H1 (cell line): ENCODE data around the gene CTDSP1. TPM values are rescaled to one million over a fixed set of nuclear protein-coding genes. Genes with fewer than 3 reads are reported as not detected.

Experiments used
- CTCF ChIA-PET: fragments of 300-600 bp; sonication (Branson Sonifier 250); formaldehyde crosslinking; loops from one replicate; lab custom pipeline; 2021; ENCODE audit not compliant: partially characterized antibody; lab: Charles Lee
- POLR2A ChIA-PET: fragments of 300-600 bp; sonication (Branson Sonifier 250); formaldehyde crosslinking; loops from one replicate; lab custom pipeline; 2021; ENCODE audit warnings: inconsistent platforms; ENCODE audit not compliant: partially characterized antibody; lab: Charles Lee
- DNase-seq, 2 experiments: peaks; one replicate each; pipeline versions ENCODE4 v3.0.0 to v3.0.0-alpha.2; 2010 to 2022; ENCODE audit warnings: low spot score in 2 of 2, low read depth in 1 of 2, mixed read lengths in 1 of 2
- FAIRE-seq: peaks from 2 replicates; lab custom pipeline; 2011; peaks lifted over from hg19 to GRCh38; lab: Jason Lieb, UNC
- H2AFZ ChIP-seq: 2 replicates; pipeline ENCODE4 v1.8.1; 2012; ENCODE audit warnings: low read length, inconsistent platforms
- H2AK5ac ChIP-seq: 2 replicates; pipeline ENCODE4 v1.6.1; 2013; ENCODE audit warnings: low read depth, low read length
- H2BK120ac ChIP-seq: replicated peaks from 2 replicates; pipeline ENCODE3; 2013; ENCODE audit warnings: low read depth, low read length, inconsistent platforms
- H2BK12ac ChIP-seq: 2 replicates; pipeline ENCODE4 v1.6.1; 2013; ENCODE audit warnings: low read depth, low read length
- H2BK15ac ChIP-seq: 2 replicates; pipeline ENCODE4 v1.6.1; 2013; ENCODE audit warnings: low read length
- H2BK20ac ChIP-seq: 2 replicates; pipeline ENCODE4 v1.6.1; 2013; ENCODE audit warnings: low read length
- H2BK5ac ChIP-seq: 2 replicates; pipeline ENCODE4 v1.6.1; 2013; ENCODE audit warnings: low read depth, low read length
- H3K14ac ChIP-seq: 2 replicates; pipeline ENCODE4 v1.6.1; 2013; ENCODE audit warnings: inconsistent platforms; ENCODE audit not compliant: insufficient read length
- H3K18ac ChIP-seq: 2 replicates; pipeline ENCODE4 v1.6.1; 2013; ENCODE audit warnings: low read length; ENCODE audit errors: extremely low read depth
- H3K23ac ChIP-seq: 2 replicates; pipeline ENCODE4 v1.6.1; 2013; ENCODE audit warnings: inconsistent platforms; ENCODE audit not compliant: insufficient read length
- H3K23me2 ChIP-seq: 2 replicates; pipeline ENCODE4 v1.6.1; 2013; ENCODE audit warnings: low read depth, low read length
- H3K27ac ChIP-seq: 2 replicates; pipeline ENCODE4 v1.6.1; 2011; ENCODE audit warnings: low read depth, low read length, inconsistent platforms
- H3K27me3 ChIP-seq, 4 experiments: replicated peaks in 1 of 4; 1 replicate in 1 of 4; 2 replicates in 3 of 4; pipeline versions ENCODE4 v1.6.1 to v1.8.1; 2011 to 2013; ENCODE audit warnings: low read length in 3 of 4, mild to moderate bottlenecking in 3 of 4, inconsistent platforms in 2 of 4, mixed read lengths in 2 of 4, moderate library complexity in 1 of 4; ENCODE audit not compliant: control insufficient read depth in 3 of 4, insufficient read depth in 3 of 4; ENCODE audit errors: extremely low read depth in 1 of 4
- H3K36me3 ChIP-seq, 4 experiments: 2 replicates each; pipeline versions ENCODE4 v1.6.1 to v1.8.1; 2011 to 2013; ENCODE audit warnings: mild to moderate bottlenecking in 4 of 4, low read length in 3 of 4, moderate library complexity in 2 of 4, control low read depth in 1 of 4, inconsistent platforms in 1 of 4; ENCODE audit not compliant: insufficient read depth in 4 of 4, control insufficient read depth in 2 of 4
- H3K4ac ChIP-seq: replicated peaks from 2 replicates; pipeline ENCODE3; 2013; ENCODE audit warnings: low read length, low read depth, mixed read lengths, inconsistent platforms; ENCODE audit not compliant: insufficient read length
- H3K4me1 ChIP-seq, 4 experiments: replicated peaks in 1 of 4; 1 replicate in 1 of 4; 2 replicates in 3 of 4; pipeline versions ENCODE4 v1.6.1 to v1.8.1; 2011 to 2013; ENCODE audit warnings: low read length in 3 of 4, inconsistent platforms in 2 of 4, mixed read lengths in 1 of 4; ENCODE audit not compliant: insufficient read depth in 4 of 4, control insufficient read depth in 3 of 4
- H3K4me2 ChIP-seq, 2 experiments: 2 replicates each; pipeline versions ENCODE4 v1.6.1 to v1.8.1; 2011 to 2013; ENCODE audit warnings: low read depth in 2 of 2, low read length in 2 of 2, control low read depth in 1 of 2, inconsistent platforms in 1 of 2, mild to moderate bottlenecking in 1 of 2; ENCODE audit not compliant: insufficient read depth in 1 of 2
- H3K4me3 ChIP-seq, 4 experiments: fragments of 200-600, 300-600 bp in 1 of 4; sonication (generic), shearing (Covaris generic), sonication (Bioruptor Twin) in 1 of 4; 2 replicates each; pipeline versions ENCODE4 v1.5.1 to v1.8.1; 2011 to 2016; ENCODE audit warnings: low read length in 4 of 4, low read depth in 3 of 4, control low read depth in 2 of 4, inconsistent platforms in 2 of 4, mild to moderate bottlenecking in 2 of 4, mixed read lengths in 1 of 4, moderate library complexity in 1 of 4; ENCODE audit not compliant: insufficient read depth in 2 of 4; ENCODE audit errors: extremely low read depth in 1 of 4
- H3K56ac ChIP-seq: replicated peaks from 2 replicates; pipeline ENCODE3; 2013; ENCODE audit warnings: low read depth, mild to moderate bottlenecking, mixed read lengths, low read length, inconsistent platforms; ENCODE audit not compliant: insufficient read length
- H3K79me1 ChIP-seq: 2 replicates; pipeline ENCODE4 v1.6.1; 2013; ENCODE audit warnings: low read depth, low read length, control low read depth
- H3K79me2 ChIP-seq, 2 experiments: 2 replicates each; pipeline versions ENCODE4 v1.6.1 to v1.8.1; 2012 to 2013; ENCODE audit warnings: low read length in 2 of 2, mild to moderate bottlenecking in 2 of 2, inconsistent platforms in 1 of 2; ENCODE audit not compliant: insufficient read depth in 2 of 2, control insufficient read depth in 1 of 2
- H3K9ac ChIP-seq, 4 experiments: replicated peaks in 1 of 4; 1 replicate in 1 of 4; 2 replicates in 3 of 4; pipeline versions ENCODE4 v1.6.1 to v1.8.1; 2011 to 2013; ENCODE audit warnings: low read depth in 3 of 4, low read length in 3 of 4, control low read depth in 2 of 4, mild to moderate bottlenecking in 2 of 4, moderate library complexity in 2 of 4, inconsistent platforms in 1 of 4; ENCODE audit errors: extremely low read depth in 1 of 4
- H3K9me3 ChIP-seq, 2 experiments: 2 replicates each; pipeline versions ENCODE4 v1.6.1 to v1.8.1; 2012 to 2013; ENCODE audit warnings: mild to moderate bottlenecking in 2 of 2, moderate library complexity in 2 of 2, control low read depth in 1 of 2, inconsistent platforms in 1 of 2, low read depth in 1 of 2, low read length in 1 of 2, mixed read lengths in 1 of 2; ENCODE audit not compliant: insufficient read depth in 2 of 2
- H4K20me1 ChIP-seq, 2 experiments: replicated peaks in 1 of 2; 2 replicates each; pipeline versions ENCODE3 to v1.8.1; 2011 to 2013; ENCODE audit warnings: inconsistent platforms in 2 of 2, low read length in 2 of 2, mild to moderate bottlenecking in 1 of 2; ENCODE audit not compliant: insufficient read depth in 2 of 2, control insufficient read depth in 1 of 2
- H4K5ac ChIP-seq: 2 replicates; pipeline ENCODE4 v1.6.1; 2013; ENCODE audit warnings: low read length, low read depth, mixed read lengths, inconsistent platforms; ENCODE audit not compliant: insufficient read length
- H4K8ac ChIP-seq: 2 replicates; pipeline ENCODE4 v1.8.0; 2013; ENCODE audit warnings: mild to moderate bottlenecking, moderate library complexity, low read length, inconsistent platforms; ENCODE audit not compliant: insufficient read depth; ENCODE audit errors: extremely low read depth
- H4K91ac ChIP-seq: replicated peaks from 2 replicates; pipeline ENCODE3; 2013; ENCODE audit warnings: low read length, mixed read lengths, inconsistent platforms; ENCODE audit not compliant: insufficient read length
- CHD2 ChIP-seq: IDR thresholded peaks from 2 replicates; pipeline ENCODE4 v1.6.1; 2012; ENCODE audit warnings: low read length, improper control_type of control experiment
- EZH2 ChIP-seq: fragments of 200-600 bp; sonication (generic); IDR thresholded peaks from 2 replicates; pipeline ENCODE4 v1.7.1; 2012; ENCODE audit warnings: low read depth, mild to moderate bottlenecking, moderate library complexity, low read length, inconsistent platforms; ENCODE audit not compliant: severe bottlenecking
- FOSL1 ChIP-seq: IDR thresholded peaks from 2 replicates; pipeline ENCODE4 v1.6.1; 2011; ENCODE audit warnings: mild to moderate bottlenecking, low read depth, low read length, moderate library complexity; ENCODE audit not compliant: insufficient read depth
- MAFK ChIP-seq: IDR thresholded peaks from 2 replicates; pipeline ENCODE4 v1.6.1; 2012; ENCODE audit warnings: low read depth, mild to moderate bottlenecking, improper control_type of control experiment, low read length
- NRF1 ChIP-seq: IDR thresholded peaks from 2 replicates; pipeline ENCODE4 v1.6.1; 2011; ENCODE audit warnings: mild to moderate bottlenecking, low read depth, low read length, improper control_type of control experiment
- RAD21 ChIP-seq, 2 experiments: IDR thresholded peaks in 1 of 2; conservative IDR thresholded peaks in 1 of 2; 2 replicates each; pipeline ENCODE4 v1.6.1; 2011; ENCODE audit warnings: low read depth in 2 of 2, low read length in 2 of 2, improper control_type of control experiment in 1 of 2, inconsistent platforms in 1 of 2, mild to moderate bottlenecking in 1 of 2, moderate library complexity in 1 of 2
- RBBP5 ChIP-seq: IDR thresholded peaks from 2 replicates; pipeline ENCODE4 v1.7.1; 2012; ENCODE audit warnings: low read depth, mild to moderate bottlenecking, inconsistent platforms, low read length, moderate library complexity, borderline replicate concordance
- SIN3A ChIP-seq, 2 experiments: IDR thresholded peaks in 1 of 2; conservative IDR thresholded peaks in 1 of 2; 2 replicates each; pipeline ENCODE4 v1.6.1; 2011 to 2012; ENCODE audit warnings: low read length in 2 of 2, improper control_type of control experiment in 1 of 2, low read depth in 1 of 2, mild to moderate bottlenecking in 1 of 2
- SIRT6 ChIP-seq: IDR thresholded peaks from one replicate; pipeline ENCODE4 v1.7.1; 2012; ENCODE audit warnings: low read length, inconsistent platforms
- TAF1 ChIP-seq: IDR thresholded peaks from 2 replicates; pipeline ENCODE4 v1.6.1; 2011; ENCODE audit warnings: mild to moderate bottlenecking, low read depth, low read length
- WGBS, 2 experiments: shearing (Covaris generic) in 1 of 2; methylation state at CpG; one replicate each; pipeline versions ENCODE4 v1.1.6 to v1.1.7; 2013 to 2015; ENCODE audit warnings: low lambda C conversion rate in 2 of 2, mixed read lengths in 2 of 2, inconsistent platforms in 1 of 2, low coverage in 1 of 2, missing lambda C conversion rate in 1 of 2; ENCODE audit not compliant: insufficient replicate concordance in 2 of 2, insufficient coverage in 1 of 2, insufficient read length in 1 of 2; ENCODE audit errors: extremely low coverage in 1 of 2, missing lambda C conversion rate in 1 of 2; 5-methylcytosine and 5-hydroxymethylcytosine counted together
- polyA plus RNA-seq, 7 experiments: library from polyadenylated mRNA; depleted of rRNA in 3 of 7; stranded (reverse) in 5 of 7; unstranded in 2 of 7; fragments of >200 nt in 5 of 7; fragments of 200-250 nt in 2 of 7; gene quantifications; 1 replicate in 5 of 7; 2 replicates in 1 of 7; 4 replicates in 1 of 7; pipeline versions ENCODE4 v1.2.1 to v1.2.3, GENCODE V29; 2011 to 2013; ENCODE audit warnings: missing spikeins in 2 of 7, mixed read lengths in 2 of 7
- total RNA-seq: library from RNA; stranded (reverse); fragmentation: NEBNext Ultra II Directional; extraction: Animal tissue kit (Norgen Biotek cat#: 25700); gene quantifications from 2 replicates; pipeline ENCODE4 v1.2.1, GENCODE V29; 2021
- TF ChIP-seq, protein P1 (sequence below): IDR thresholded peaks from 2 replicates; pipeline ENCODE4 v1.6.1; 2011; ENCODE audit warnings: low read length, improper control_type of control experiment

The CTDSP1 gene
- total and polyA plus RNA-seq, 2 of the 8 experiments (the other 6 are each of a cell fraction or from before 2014, with no cell fraction given), result 20.3 to 35.2 TPM

DNA sequence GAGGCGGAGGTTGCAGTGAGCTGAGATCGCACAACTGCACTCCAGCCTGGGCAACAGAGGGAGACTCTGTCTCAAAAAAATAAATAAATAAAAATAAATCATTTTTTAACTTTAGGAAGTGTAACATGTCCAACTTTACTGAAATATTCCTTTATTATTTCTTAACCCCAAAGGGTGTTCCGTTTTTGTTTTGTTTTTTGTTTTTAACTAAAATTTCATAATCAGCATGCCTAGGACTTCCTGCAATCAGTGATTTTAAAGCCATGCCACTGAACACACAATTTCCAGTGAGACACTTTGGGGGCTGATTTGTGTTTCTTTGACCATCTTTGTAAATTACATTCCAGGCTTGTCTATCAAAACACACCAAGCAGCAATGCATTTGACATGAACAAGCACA is 35.9 kb upstream of the CTDSP1 start:
- peaks cover 7% of the 10 kb centered on the region; the same call in 1 of the 2 replicates for H3K23me2 ChIP-seq
- no peak overlapping the region for H2BK20ac ChIP-seq
- no peak overlapping the region for H3K18ac ChIP-seq
- H3K23ac ChIP-seq, result no peak overlapping the region
- no peak overlapping the region for H4K91ac ChIP-seq
- no peak for TF ChIP-seq SIRT6
- no peak for TF ChIP-seq TAF1
- no peak for TF ChIP-seq EZH2
- no peak for TF ChIP-seq CHD2
- TF ChIP-seq RAD21 (IDR thresholded peaks at IDR 0.05 in 1 of 2, conservative IDR thresholded peaks at IDR 0.05 in 1 of 2; ENCODE audit: low read depth in 2 of 2, low read length in 2 of 2), result no peak
- TF ChIP-seq, protein P1, sequence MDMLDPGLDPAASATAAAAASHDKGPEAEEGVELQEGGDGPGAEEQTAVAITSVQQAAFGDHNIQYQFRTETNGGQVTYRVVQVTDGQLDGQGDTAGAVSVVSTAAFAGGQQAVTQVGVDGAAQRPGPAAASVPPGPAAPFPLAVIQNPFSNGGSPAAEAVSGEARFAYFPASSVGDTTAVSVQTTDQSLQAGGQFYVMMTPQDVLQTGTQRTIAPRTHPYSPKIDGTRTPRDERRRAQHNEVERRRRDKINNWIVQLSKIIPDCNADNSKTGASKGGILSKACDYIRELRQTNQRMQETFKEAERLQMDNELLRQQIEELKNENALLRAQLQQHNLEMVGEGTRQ, result no peak
- no peak for TF ChIP-seq RBBP5
- no peak for TF ChIP-seq FOSL1
- no peak for TF ChIP-seq NRF1
- TF ChIP-seq SIN3A (conservative IDR thresholded peaks at IDR 0.05 in 1 of 2, IDR thresholded peaks at IDR 0.05 in 1 of 2; ENCODE audit: low read depth in 1 of 2, low read length in 2 of 2), result no peak
- TF ChIP-seq MAFK, result no peak
- no peak overlapping the region for H4K5ac ChIP-seq
- no peaks in the 10 kb centered on the region; a peak in 1 of 7 replicates for H3K27me3 ChIP-seq
- H3K79me1 ChIP-seq, result no peaks in the 10 kb centered on the region
- no peak for FAIRE-seq
- no peak overlapping the region for H3K27ac ChIP-seq
- no peak for DNase-seq
- H3K14ac ChIP-seq, result no peak overlapping the region
- H2BK15ac ChIP-seq, result no peak overlapping the region
- no peak overlapping the region for H3K4me3 ChIP-seq
- no peak overlapping the region for H3K56ac ChIP-seq
- ChIA-PET CTCF (interaction anchor here (0.6 to 1.6 kb wide), 4 partner anchors 29 to 268 kb away, joined by 3 to 6 read pairs (median 4); no protein-coding TSS in a partner anchor), POLR2A (no interaction called here)
- no peak overlapping the region for H2BK120ac ChIP-seq
- H3K9me3 ChIP-seq, result no peaks in the 10 kb centered on the region
- no peaks in the 10 kb centered on the region for H3K36me3 ChIP-seq
- H3K79me2 ChIP-seq, result no peaks in the 10 kb centered on the region
- 88% methylated on average over 3 of the region's 3 CpGs; no CpG with 5 or more reads in 1 of the 2 experiments for WGBS, 2 experiments
- H2AK5ac ChIP-seq, result no peak overlapping the region
- no peak overlapping the region for H2AFZ ChIP-seq
- no peak overlapping the region for H2BK5ac ChIP-seq
- H3K9ac ChIP-seq, result no peak overlapping the region
- no peak overlapping the region for H3K4me2 ChIP-seq
- peaks cover 0 to under 1% (median 0%) of the 10 kb centered on the region in 4 experiments; a peak in 3 of 7 replicates for H3K4me1 ChIP-seq
- no peak overlapping the region for H2BK12ac ChIP-seq
- no peaks in the 10 kb centered on the region for H4K20me1 ChIP-seq
- no peak overlapping the region for H3K4ac ChIP-seq
- no peak overlapping the region for H4K8ac ChIP-seq
